ENCODE results near the gene ANO4.

- TF ChIP-seq POLR2A (IDR thresholded peaks at IDR 0.05) = no peak
- peak in 5 of 6 experiments; percentile 7 to 47 (median 38) for TF ChIP-seq CTCF (IDR thresholded peaks at IDR 0.05)
These were observed 377.7 kb downstream of the ANO4 start for GRCh38 chr12:101172316-101172715.
